HG03103 (cell line): ENCODE data around the gene MTFR1L.

Experiments used
- ATAC-seq: cut with Tn5 transposase; IDR thresholded peaks from one replicate; pipeline ENCODE4 v1.9.1; 2021; ENCODE audit warnings: low read depth; ENCODE audit not compliant: unreplicated experiment

The MTFR1L gene

GRCh38 chr1:25858906-25859789 is 39.4 kb downstream of the MTFR1L start, which contains the start of gene AUNIP:
TSS of gene AUNIP (minus strand) at chr1:25859457. CDS start at chr1:25859357, 100 bp downstream.
- ATAC-seq, result peak; percentile 73

- ATAC-seq, result no peak
Measured at GRCh38 chr1:25861316-25862286, 41.8 kb downstream of the MTFR1L start.

- ATAC-seq, result no peak
Measured at GRCh38 chr1:25862785-25863485, 43.2 kb downstream of the MTFR1L start.

- no peak for ATAC-seq
Measured at GRCh38 chr1:25863486-25864262, 43.9 kb downstream of the MTFR1L start.

GRCh38 chr1:25864434-25864833 is 44.7 kb downstream of the MTFR1L start:
- ATAC-seq, result no peak

GRCh38 chr1:25866288-25866687 is 46.5 kb downstream of the MTFR1L start:
- ATAC-seq, result no peak

GRCh38 chr1:25867210-25867991 is 47.6 kb downstream of the MTFR1L start:
- ATAC-seq, result no peak

- ATAC-seq, result no peak
Measured at GRCh38 chr1:25869909-25870606, 50.3 kb downstream of the MTFR1L start.

- ATAC-seq, result no peak
Measured at GRCh38 chr1:25870614-25871013, 50.9 kb downstream of the MTFR1L start.

- no peak for ATAC-seq
Measured at GRCh38 chr1:25871086-25871703, 51.4 kb downstream of the MTFR1L start.

GRCh38 chr1:25871704-25872494 is 52.1 kb downstream of the MTFR1L start:
- no peak for ATAC-seq

- no peak for ATAC-seq
Measured at GRCh38 chr1:25872713-25873112, 53.0 kb downstream of the MTFR1L start.

- ATAC-seq, result no peak
Measured at GRCh38 chr1:25873120-25873519, 53.4 kb downstream of the MTFR1L start.

- ATAC-seq, result no peak
Measured at GRCh38 chr1:25874209-25874608, 54.5 kb downstream of the MTFR1L start.

GRCh38 chr1:25874635-25875153 is 54.9 kb downstream of the MTFR1L start:
- ATAC-seq, result no peak

- ATAC-seq, result no peak
Measured at GRCh38 chr1:25875154-25875855, 55.6 kb downstream of the MTFR1L start, which contains the start of gene PAQR7. TSS of gene PAQR7 (minus strand) at chr1:25875708. CDS start at chr1:25863839, 11,869 bp downstream.
